Umbilical cord (tissue), 2 donors: Measurements from ENCODE around the gene GPATCH2. TPM values are rescaled to one million over a fixed set of nuclear protein-coding genes. Genes with fewer than 3 reads are reported as not detected.
A peak's percentile ranks its signal among the peaks of the same experiment; 100 is the strongest.
"Not testable (repeated sequence)": the region's sequence is repeated elsewhere in the genome, so short reads cannot be mapped to it uniquely, and the experiment has no call there.

Experiments
- DNase-seq: peaks from one replicate; pipeline ENCODE4 v3.0.0-alpha.2; 2015; ENCODE audit warnings: low spot score
- total RNA-seq: library from RNA; depleted of rRNA; stranded (reverse); fragments of >200 nt; gene quantifications from one replicate; pipeline ENCODE4 v1.2.3, GENCODE V29; 2014; ENCODE audit warnings: low replicate concordance; ENCODE audit not compliant: insufficient read depth

Gene GPATCH2
- total RNA-seq, 1 donor from 2014 or later = 24.6 TPM

DNA sequence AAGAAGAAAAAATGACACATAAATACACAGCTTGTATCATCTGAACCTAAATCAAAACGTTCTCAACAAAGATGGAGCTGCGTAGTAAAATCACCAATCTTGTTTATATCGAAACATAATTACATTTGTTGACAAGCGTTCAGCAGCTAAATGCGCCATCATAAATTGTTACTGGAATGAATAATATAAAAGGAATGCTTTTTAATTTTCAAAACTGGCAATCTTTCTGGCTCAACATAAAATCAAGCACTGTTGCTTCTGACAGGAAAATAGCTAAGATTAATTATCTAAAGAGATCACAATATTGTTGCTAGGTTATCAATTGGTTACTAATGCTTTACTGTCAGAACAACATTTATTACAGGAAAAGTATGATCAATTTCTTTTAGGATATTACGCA, 181.5 kb downstream of the GPATCH2 start:
- DNase-seq = no peak

GRCh38 chr1:217443845-217444244, 187.0 kb downstream of the GPATCH2 start:
- no peak for DNase-seq

GRCh38 chr1:217437376-217437775, 193.5 kb downstream of the GPATCH2 start:
- DNase-seq = no peak

DNA sequence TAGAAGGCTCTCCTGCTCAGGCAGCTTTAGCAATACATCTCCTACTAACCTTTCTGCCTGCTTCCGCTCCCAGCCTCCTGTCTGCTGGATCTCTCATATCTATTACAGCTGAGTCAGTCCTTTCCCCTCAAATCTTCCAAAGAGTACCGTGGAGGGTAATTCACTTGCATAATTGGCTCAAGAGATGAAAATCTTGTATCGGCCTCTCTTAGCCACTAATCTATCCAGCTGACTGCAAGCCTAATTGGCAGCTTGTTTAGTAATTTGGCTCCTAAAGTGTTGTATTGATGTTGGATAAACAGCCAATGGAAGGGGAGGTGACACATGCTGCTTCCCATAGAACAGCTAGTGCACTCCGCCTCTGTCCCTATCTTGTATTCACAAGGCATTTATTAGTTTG, 195.7 kb downstream of the GPATCH2 start:
- DNase-seq = peak; percentile 10

GRCh38 chr1:217433664-217434063, 197.2 kb downstream of the GPATCH2 start:
- no peak for DNase-seq

GRCh38 chr1:217432339-217432738, 198.6 kb downstream of the GPATCH2 start:
- DNase-seq = no peak

GRCh38 chr1:217431395-217431794, 199.5 kb downstream of the GPATCH2 start:
- DNase-seq = no peak

GRCh38 chr1:217425422-217425821, 205.5 kb downstream of the GPATCH2 start:
- no peak for DNase-seq

GRCh38 chr1:217419194-217419551, 211.7 kb downstream of the GPATCH2 start:
- DNase-seq = no peak

DNA sequence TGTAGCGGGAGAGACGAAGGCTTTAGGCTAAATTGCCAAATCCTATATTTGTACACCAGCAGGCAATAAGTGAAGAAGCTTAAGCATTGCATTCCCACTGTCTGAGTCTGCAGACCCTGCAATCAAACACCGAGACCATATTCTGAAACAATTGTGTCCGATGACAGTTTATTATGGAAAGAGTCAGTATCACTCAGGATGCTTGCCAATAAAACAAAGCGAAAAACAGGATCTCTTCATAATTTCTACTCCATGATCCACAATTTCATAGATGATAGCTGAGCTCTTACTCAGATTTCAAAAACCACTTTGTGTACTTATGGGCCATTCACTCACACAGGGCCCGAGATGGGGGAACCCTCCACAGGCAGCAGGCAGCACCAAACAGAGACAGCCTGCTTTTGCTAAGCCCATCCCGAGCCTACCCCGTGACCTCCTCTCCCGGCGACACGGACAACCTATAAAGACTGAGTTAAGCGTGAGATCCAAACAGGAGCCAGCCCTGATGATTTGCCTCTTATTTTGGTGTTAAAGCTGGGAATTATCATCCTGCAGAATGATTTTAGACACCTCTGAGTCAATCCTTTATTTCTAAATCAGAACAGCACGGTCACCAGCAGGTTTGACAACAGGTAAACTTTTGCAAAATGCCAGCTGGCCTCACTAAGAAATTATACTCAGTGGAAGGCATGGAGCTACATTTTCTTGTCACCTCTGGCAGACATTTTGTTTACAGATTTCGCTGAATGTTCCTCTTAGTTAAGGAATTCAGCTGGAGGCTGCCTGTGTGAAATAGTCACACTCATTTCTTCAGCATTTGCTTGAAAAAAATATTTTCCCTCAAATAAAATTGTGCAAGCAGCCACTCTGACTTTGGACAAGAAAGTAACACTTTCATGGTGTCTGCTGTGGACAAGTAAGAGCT, 212.4 kb downstream of the GPATCH2 start:
- no peak for DNase-seq

GRCh38 chr1:217417363-217417762, 213.5 kb downstream of the GPATCH2 start:
- DNase-seq = no peak

DNA sequence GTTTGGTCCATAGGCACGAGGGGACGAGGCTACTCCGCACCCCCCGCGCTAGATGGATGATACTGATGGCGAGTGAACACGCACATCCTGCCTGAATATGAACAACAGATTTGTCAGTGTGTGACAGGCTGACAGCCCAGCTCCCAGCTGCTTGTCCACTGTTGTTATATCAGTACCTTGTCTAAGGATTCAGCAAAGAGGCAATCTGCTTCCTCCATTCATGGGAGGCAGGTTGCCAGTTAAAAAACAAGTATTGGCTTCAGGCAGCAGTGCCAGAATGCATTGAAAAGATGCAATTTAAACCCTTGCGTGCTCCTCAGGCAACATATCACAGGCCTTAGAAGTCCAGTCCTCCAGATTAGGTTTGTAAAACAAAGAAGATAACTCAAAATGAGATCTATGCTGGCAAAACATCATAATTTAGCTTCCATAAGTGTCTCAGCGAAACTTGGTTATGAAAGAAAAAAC, 223.3 kb downstream of the GPATCH2 start:
- peak; percentile 26 for DNase-seq

DNA sequence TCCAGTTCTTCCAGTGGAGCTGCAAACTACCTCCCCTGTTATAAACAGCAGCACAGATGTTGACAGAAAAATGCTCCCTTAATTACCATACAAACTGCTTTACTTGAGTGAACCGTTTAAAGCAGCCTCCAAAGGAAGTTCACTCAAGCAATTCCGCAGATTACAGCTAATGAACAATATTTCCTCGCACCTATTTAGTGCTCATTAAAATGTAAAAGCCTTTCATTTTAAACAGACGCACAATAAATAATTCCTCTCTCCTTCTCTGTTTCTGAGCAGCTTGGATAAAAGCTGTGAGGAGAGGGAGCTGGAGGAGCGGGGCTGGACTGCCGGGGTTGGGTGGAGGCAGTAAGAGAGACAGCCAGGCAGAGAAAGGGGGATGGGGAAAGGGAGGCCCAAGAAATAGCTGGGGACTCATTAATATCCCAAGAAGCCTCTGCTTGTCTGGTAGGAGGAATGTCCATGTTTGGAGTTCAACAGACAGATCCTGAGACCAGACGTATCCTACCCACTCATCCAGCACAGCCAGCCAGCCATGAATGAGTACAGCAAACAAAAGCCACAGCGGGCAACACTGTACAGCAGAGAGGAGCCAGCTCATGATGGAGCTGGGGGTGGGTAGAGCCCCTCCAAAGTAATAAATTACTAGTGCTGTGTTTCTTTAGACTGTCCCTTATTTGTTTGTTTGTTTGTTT, 227.7 kb downstream of the GPATCH2 start:
- DNase-seq = peak; percentile 44

GRCh38 chr1:217402301-217402700, 228.6 kb downstream of the GPATCH2 start:
- DNase-seq = no peak

- DNase-seq = peak; percentile 72
Observed at GRCh38 chr1:217393896-217394295, 237.0 kb downstream of the GPATCH2 start.

DNA sequence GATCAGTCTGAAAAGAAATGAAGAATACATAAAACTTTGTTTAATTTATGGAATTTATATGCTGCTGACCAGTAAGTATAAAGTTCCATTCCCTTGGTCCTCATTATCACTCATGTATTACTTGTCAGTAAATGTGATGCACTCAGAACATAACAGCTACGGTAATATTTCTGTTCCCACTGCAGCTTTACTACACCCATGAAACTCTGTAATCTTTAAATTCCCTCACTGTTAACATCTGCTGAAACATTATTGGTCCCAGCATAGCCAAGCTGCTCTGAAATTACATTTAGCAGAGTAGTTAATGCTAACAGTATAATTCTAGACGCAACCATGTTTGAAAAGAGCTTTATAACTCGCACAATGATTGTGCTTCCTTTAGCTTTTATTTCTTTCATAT, 238.4 kb downstream of the GPATCH2 start:
- peak; percentile 42 for DNase-seq

- DNase-seq = no peak
Observed at GRCh38 chr1:217389895-217390294, 241.0 kb downstream of the GPATCH2 start.

DNA sequence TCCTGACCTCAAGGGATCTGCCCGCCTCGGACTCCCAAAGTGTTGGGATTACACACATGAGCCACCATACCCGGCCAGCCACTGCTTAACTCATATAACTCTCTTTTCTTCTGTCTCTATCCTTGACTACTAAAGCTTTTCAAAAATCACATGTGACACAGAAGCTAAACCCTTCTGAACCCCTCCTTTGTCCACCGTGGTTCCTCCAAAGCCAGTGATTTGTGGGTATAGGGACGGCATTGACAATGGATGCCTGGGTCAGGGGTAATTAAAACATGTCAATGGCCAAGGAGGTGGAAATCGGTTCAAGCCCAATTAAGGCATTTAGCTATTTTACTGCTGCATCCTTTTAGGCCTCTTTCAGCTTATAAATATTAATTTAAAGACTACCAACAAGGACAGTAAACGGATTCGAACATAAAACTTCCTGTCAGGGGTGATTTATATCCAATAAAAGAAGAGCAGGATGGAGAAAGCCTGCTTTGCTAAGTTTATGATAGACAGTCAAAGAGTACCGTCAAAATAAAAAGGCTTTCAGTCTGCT, 242.3 kb downstream of the GPATCH2 start:
- DNase-seq = no peak

DNA sequence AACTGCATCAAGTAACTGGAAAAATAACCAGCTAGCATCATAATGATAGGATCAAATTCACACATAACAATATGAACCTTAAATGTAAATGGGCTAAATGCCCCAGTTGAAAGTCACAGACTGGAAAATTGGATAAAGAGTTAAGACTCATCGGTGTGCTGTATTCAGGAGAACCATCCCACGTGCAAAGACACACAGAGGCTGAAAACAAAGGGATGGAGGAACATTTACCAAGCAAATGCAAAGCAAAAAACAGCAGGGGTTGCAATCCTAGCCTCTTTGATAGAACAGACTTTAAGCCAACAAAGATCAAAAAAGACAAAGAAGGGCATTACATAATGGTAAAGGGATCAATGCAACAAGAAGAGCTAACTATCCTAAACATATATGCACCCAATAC, 249.1 kb downstream of the GPATCH2 start:
- DNase-seq = not testable (repeated sequence)

DNA sequence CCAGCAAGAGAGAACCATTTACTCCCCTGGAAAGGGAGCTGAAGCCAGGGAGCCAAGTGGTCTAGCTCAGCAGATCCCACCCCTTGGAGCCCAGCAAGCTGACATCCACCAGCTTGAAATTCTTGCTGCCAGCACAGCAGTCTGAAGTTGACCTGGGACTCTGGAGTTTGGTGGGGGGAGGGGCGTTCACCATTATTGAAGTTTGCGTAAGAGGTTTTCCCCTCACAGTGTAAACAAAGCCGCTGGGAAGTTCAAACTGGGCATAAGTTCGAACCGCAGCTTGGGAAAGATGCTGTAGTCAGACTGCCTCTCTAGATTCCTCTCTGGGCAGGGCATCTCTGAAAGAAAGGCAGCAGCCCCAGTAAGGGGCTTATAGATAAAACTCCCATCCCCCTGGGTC, 251.1 kb downstream of the GPATCH2 start:
- not testable (repeated sequence) for DNase-seq

DNA sequence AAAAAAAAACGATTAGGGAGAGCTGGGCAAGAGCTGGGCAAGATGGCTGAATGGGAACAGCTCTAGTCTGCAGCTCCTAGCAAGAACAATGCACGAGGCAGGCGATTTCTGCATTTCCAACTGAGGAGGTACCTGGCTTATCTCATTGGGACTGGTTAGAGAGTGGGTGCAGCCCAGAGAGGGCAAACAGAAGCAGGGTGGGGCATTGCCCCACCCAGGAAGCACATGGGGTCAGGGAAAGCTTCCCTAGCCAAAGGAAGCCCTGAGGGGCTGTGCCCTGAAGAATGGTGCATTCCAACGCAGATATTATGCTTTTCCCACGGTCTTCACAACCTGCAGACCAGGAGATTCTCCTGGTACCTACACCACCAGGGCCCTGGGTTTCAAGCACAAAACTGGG, 251.6 kb downstream of the GPATCH2 start:
- no peak for DNase-seq
